SK-N-MC (cell line): ENCODE data around the gene CTBP1.

Experiments used
- EZH2 ChIP-seq: fragments of 200-600 bp; sonication (generic); IDR thresholded peaks from one replicate; pipeline ENCODE4 v1.6.1; 2017; ENCODE audit warnings: antibody characterized with exemption
- FOXP2 ChIP-seq: optimal IDR thresholded peaks from 2 replicates; pipeline ENCODE3; 2011; ENCODE audit warnings: mild to moderate bottlenecking, moderate library complexity; ENCODE audit not compliant: insufficient read depth; ENCODE audit errors: extremely low read length, control extremely low read depth
- POLR2AphosphoS5 ChIP-seq: IDR thresholded peaks from 2 replicates; pipeline ENCODE4 v1.6.1; 2012; ENCODE audit warnings: mild to moderate bottlenecking, low read depth, low read length, borderline replicate concordance

DNA sequence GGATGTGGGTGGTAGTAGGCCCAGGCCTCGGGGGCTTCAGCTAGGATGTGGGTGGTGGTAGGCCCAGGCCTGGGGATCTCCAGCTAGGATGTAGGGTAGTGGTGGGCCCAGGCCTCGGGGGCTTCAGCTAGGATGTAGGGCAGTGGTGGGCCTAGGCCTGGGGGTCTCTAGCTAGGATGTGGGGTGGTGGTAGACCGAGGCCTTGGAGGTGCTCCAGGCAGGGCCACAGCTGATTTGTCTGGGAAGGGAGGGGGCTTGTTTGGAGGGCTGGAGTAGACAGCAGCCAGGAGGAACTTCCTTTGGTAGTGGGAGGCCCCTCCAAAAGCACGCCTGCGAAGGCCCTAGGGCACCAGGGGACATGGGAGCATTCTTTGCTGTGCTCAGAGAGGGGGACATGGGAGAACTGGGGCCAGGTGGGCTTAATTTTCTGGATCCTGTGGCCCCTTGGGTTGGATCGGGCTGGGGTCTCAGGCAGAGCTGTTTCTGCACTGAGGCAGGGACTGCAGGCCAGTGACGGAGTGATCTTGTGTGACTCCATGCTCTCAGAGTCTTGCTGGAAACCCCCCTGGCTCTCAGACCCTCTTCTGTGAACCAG lies 73.2 kb downstream of the CTBP1 start:
- TF ChIP-seq EZH2 (no peak), POLR2AphosphoS5 (no peak), FOXP2 (no peak)
